ENCODE data around the gene BMAL1. TPM values are rescaled to one million over a fixed set of nuclear protein-coding genes. Genes with fewer than 3 reads are reported as not detected.

Gene BMAL1
- total and polyA plus RNA-seq, 2 donors (not counting 3 experiments of a cell fraction or from before 2014, with no cell fraction given): 5.8 to 10.1 TPM

- Histone ChIP-seq H3K9me1 (replicated peaks; ENCODE audit: control insufficient read depth, extremely low read depth, insufficient read depth, low read length) (no peaks in the 10 kb centered on the region), H3K27ac (ENCODE audit: insufficient read depth, low read depth, low read length) (no peak overlapping the region), H3K36me3 (ENCODE audit: control insufficient read depth in 2 of 2, extremely low read depth in 1 of 2, insufficient read depth in 2 of 2, low read length in 2 of 2) (no peaks in the 10 kb centered on the region), H3K4me3 (replicated peaks in 1 of 3; ENCODE audit: insufficient read depth in 1 of 3, low read depth in 1 of 3, low read length in 3 of 3) (no peak overlapping the region), H2AFZ (ENCODE audit: low read depth, low read length) (no peak overlapping the region), H3K27me3 (ENCODE audit: control insufficient read depth in 2 of 2, insufficient read depth in 2 of 2, low read length in 2 of 2) (no peaks in the 10 kb centered on the region), H4K20me1 (replicated peaks; ENCODE audit: control insufficient read depth, extremely low read depth, insufficient read depth, low read length) (no peaks in the 10 kb centered on the region), H3K4me2 (ENCODE audit: insufficient read depth, low read length) (no peak overlapping the region), H3K79me2 (ENCODE audit: control insufficient read depth, insufficient read depth, low read length) (no peaks in the 10 kb centered on the region), H3K9ac (replicated peaks; ENCODE audit: extremely low read depth, insufficient read depth, low read length) (no peak overlapping the region), H3K9me3 (replicated peaks; ENCODE audit: control insufficient read depth, insufficient read depth, low read length) (no peaks in the 10 kb centered on the region), H3K4me1 (ENCODE audit: control insufficient read depth, extremely low read depth, insufficient read depth, low read length) (no peaks in the 10 kb centered on the region)
- CTCF ChIA-PET: no interaction called here
- FAIRE-seq (no peak), DNase-seq (ENCODE audit: low read depth, low spot score) (no peak)
- dilution Hi-C loops (cut with MboI; ENCODE audit: extremely low pct_ligation_motif_present, low sequenced_read_pairs): no loop called here
- intact Hi-C loops (cut with micrococcal nuclease): no loop called here
- TF ChIP-seq MYC (IDR thresholded peaks at IDR 0.05; ENCODE audit: low read depth, low read length): no peak
- no peak for TF ChIP-seq JUN (IDR thresholded peaks at IDR 0.05; ENCODE audit: borderline replicate concordance, insufficient read depth, insufficient read length, low read depth)
- TF ChIP-seq MAX (IDR thresholded peaks at IDR 0.05; ENCODE audit: insufficient read depth, insufficient read length): no peak
- TF ChIP-seq POLR2A (IDR thresholded peaks at IDR 0.05; ENCODE audit: low read depth, low read length): no peak
- no peak for TF ChIP-seq GATA2 (IDR thresholded peaks at IDR 0.05; ENCODE audit: insufficient read depth, insufficient read length, low read depth, low read length)
- TF ChIP-seq CTCF (IDR thresholded peaks at IDR 0.05; ENCODE audit: extremely low read depth in 1 of 2, insufficient read depth in 1 of 2, low read depth in 1 of 2, low read length in 2 of 2): no peak
- no peak for TF ChIP-seq POLR2AphosphoS5 (IDR thresholded peaks at IDR 0.05; ENCODE audit: insufficient read depth, low read depth, low read length)
- no peak for TF ChIP-seq FOS (IDR thresholded peaks at IDR 0.05; ENCODE audit: borderline replicate concordance, insufficient read depth, low read length)
- no peak for TF ChIP-seq EZH2 (IDR thresholded peaks at IDR 0.05; ENCODE audit: borderline replicate concordance, low read depth, low read length, severe bottlenecking)
- POLR2A ChIA-PET: no interaction called here
- no TSS peak for BruUV-seq (replicated peaks)
Observed at GRCh38 chr11:13324141-13324540, 46.6 kb downstream of the BMAL1 start.
